HCT116 (cell line): Measurements from ENCODE around the gene SUN3. TPM values are rescaled to one million over a fixed set of nuclear protein-coding genes. Genes with fewer than 3 reads are reported as not detected.

Experiments
- ATAC-seq: fragments of 200-7000 bp; cut with Tn5 transposase; 2 replicates; pipeline ENCODE4 v1.9.1; 2020; ENCODE audit warnings: mild to moderate bottlenecking, moderate library complexity
- BruUV-seq: library from RNA; stranded (reverse); fragments of 400-500 nt; replicated peaks from 2 replicates; lab custom pipeline; 2021; lab: Mats Ljungman, UMichigan
- CTCF ChIA-PET: fragments of 300-600 bp; sonication (Branson Sonifier 250); formaldehyde crosslinking; loops from one replicate; lab custom pipeline; 2021; ENCODE audit warnings: antibody characterized with exemption; lab: Charles Lee
- POLR2A ChIA-PET: fragments of 300-600, 350-600 bp; sonication (Branson Sonifier 250); formaldehyde crosslinking; loops from one replicate; lab custom pipeline; 2021; ENCODE audit warnings: antibody characterized with exemption; lab: Charles Lee
- RAD21 ChIA-PET, 2 experiments: fragments of 300-600 bp; sonication (Branson Sonifier 250); formaldehyde crosslinking; loops; one replicate each; lab custom pipeline; 2023; ENCODE audit warnings: low total read pairs in 2 of 2; ENCODE audit not compliant: uncharacterized antibody in 2 of 2, unreplicated experiment in 2 of 2, low non-redundant PET in 1 of 2; lab: Charles Lee
- DNase-seq: peaks from one replicate; pipeline ENCODE4 v3.0.0-alpha.2; 2010; ENCODE audit warnings: low read depth, low spot score
- H2AFZ ChIP-seq: fragments of 200-600 bp; shearing (Covaris generic), sonication (generic); 2 replicates; pipeline ENCODE4 v1.6.1; 2017; ENCODE audit warnings: low read depth, mixed run types, mixed read lengths, antibody characterized with exemption, low read length; ENCODE audit not compliant: poor library complexity, severe bottlenecking
- H3K27ac ChIP-seq: 2 replicates; pipeline ENCODE4 v1.5.1; 2012; ENCODE audit warnings: low read depth, low read length
- H3K27me3 ChIP-seq: fragments of 200-600 bp; sonication (generic); 2 replicates; pipeline ENCODE4 v1.6.1; 2016; ENCODE audit warnings: mixed run types, low read length, mixed read lengths; ENCODE audit not compliant: insufficient read depth
- H3K36me3 ChIP-seq, 2 experiments: fragments of 200-500 bp in 1 of 2; fragments of 200-600 bp in 1 of 2; sonication (Bioruptor generic) in 1 of 2; sonication (generic) in 1 of 2; 2 replicates each; pipeline versions ENCODE4 v1.5.1 to v1.6.1; 2014 to 2016; ENCODE audit warnings: low read length in 2 of 2, inconsistent platforms in 1 of 2, mixed read lengths in 1 of 2, mixed run types in 1 of 2; ENCODE audit not compliant: insufficient read depth in 2 of 2, control insufficient read depth in 1 of 2
- H3K4me1 ChIP-seq, 2 experiments: fragments of 200-600 bp in 1 of 2; sonication (generic) in 1 of 2; 2 replicates each; pipeline versions ENCODE4 v1.5.1 to v1.6.1; 2012 to 2017; ENCODE audit warnings: low read length in 2 of 2, inconsistent platforms in 1 of 2, mild to moderate bottlenecking in 1 of 2, mixed read lengths in 1 of 2, mixed run types in 1 of 2, moderate library complexity in 1 of 2; ENCODE audit not compliant: insufficient read depth in 2 of 2, control insufficient read depth in 1 of 2
- H3K4me2 ChIP-seq: fragments of 200-600 bp; sonication (generic); 2 replicates; pipeline ENCODE4 v1.6.1; 2017; ENCODE audit warnings: mixed run types, low read length, mixed read lengths
- H3K4me3 ChIP-seq, 2 experiments: fragments of 200-600 bp in 1 of 2; sonication (generic) in 1 of 2; replicated peaks in 1 of 2; 2 replicates each; pipeline ENCODE4 v1.5.1; 2011 to 2016; ENCODE audit warnings: low read length in 2 of 2, control low read depth in 1 of 2, low read depth in 1 of 2, mild to moderate bottlenecking in 1 of 2, mixed read lengths in 1 of 2, mixed run types in 1 of 2
- H3K79me2 ChIP-seq: fragments of 200-600 bp; sonication (generic); 2 replicates; pipeline ENCODE4 v1.6.1; 2017; ENCODE audit warnings: mild to moderate bottlenecking, mixed run types, low read length, moderate library complexity, mixed read lengths; ENCODE audit not compliant: insufficient read depth
- H3K9ac ChIP-seq: fragments of 200-600 bp; sonication (generic); 2 replicates; pipeline ENCODE4 v1.6.1; 2016; ENCODE audit warnings: low read length, mixed read lengths
- H3K9me2 ChIP-seq: fragments of 200-600 bp; sonication (generic), shearing (Covaris generic); 2 replicates; pipeline ENCODE4 v1.6.1; 2017; ENCODE audit warnings: mixed run types, mild to moderate bottlenecking, moderate library complexity; ENCODE audit not compliant: insufficient read depth
- H3K9me3 ChIP-seq, 2 experiments: fragments of 200-500 bp in 1 of 2; fragments of 200-600 bp in 1 of 2; sonication (Bioruptor generic) in 1 of 2; sonication (generic) in 1 of 2; 2 replicates each; pipeline ENCODE4 v1.6.1; 2014 to 2017; ENCODE audit warnings: low read length in 2 of 2, mixed read lengths in 2 of 2, inconsistent platforms in 1 of 2, low read depth in 1 of 2, mild to moderate bottlenecking in 1 of 2, mixed run types in 1 of 2, moderate library complexity in 1 of 2; ENCODE audit not compliant: control insufficient read depth in 1 of 2, insufficient read depth in 1 of 2
- H4K20me1 ChIP-seq: fragments of 200-600 bp; sonication (generic), shearing (Covaris generic); 2 replicates; pipeline ENCODE4 v1.6.1; 2017; ENCODE audit warnings: mixed run types, mild to moderate bottlenecking, moderate library complexity; ENCODE audit not compliant: insufficient read depth
- ELF1 ChIP-seq: IDR thresholded peaks from 2 replicates; pipeline ENCODE4 v1.6.1; 2012; ENCODE audit warnings: low read depth, borderline replicate concordance
- EZH2phosphoT487 ChIP-seq: fragments of 200-600 bp; IDR thresholded peaks from 2 replicates; pipeline ENCODE4 v1.6.1; 2018; ENCODE audit warnings: antibody characterized with exemption, borderline replicate concordance
- RAD21 ChIP-seq: IDR thresholded peaks from 2 replicates; pipeline ENCODE4 v1.6.1; 2012; ENCODE audit warnings: low read depth, mild to moderate bottlenecking
- SP1 ChIP-seq: IDR thresholded peaks from 2 replicates; pipeline ENCODE4 v1.6.1; 2012; ENCODE audit warnings: low read depth
- ZNF274 ChIP-seq: fragments of 200-500 bp; sonication (Bioruptor generic); IDR thresholded peaks from 2 replicates; pipeline ENCODE4 v1.6.1; 2014; ENCODE audit warnings: mild to moderate bottlenecking, low read depth, low read length, inconsistent platforms
- intact Hi-C: fragments of 100-400 bp; cut with micrococcal nuclease; formaldehyde crosslinking; loops from 2 replicates; pipeline ENCODE4 v1.10.0; 2022
- total RNA-seq: library from RNA; stranded (reverse); gene quantifications from one replicate; pipeline ENCODE4 v1.2.1, GENCODE V29; 2021; ENCODE audit not compliant: unreplicated experiment
- TF ChIP-seq, protein P1 (sequence below), 3 experiments: fragments of 200-600 bp in 1 of 3; sonication (generic) in 1 of 3; IDR thresholded peaks in 2 of 3; conservative IDR thresholded peaks in 1 of 3; 2 replicates each; pipeline ENCODE4 v1.5.1; 2012 to 2017; ENCODE audit warnings: low read depth in 2 of 3, low read length in 2 of 3, antibody characterized with exemption in 1 of 3, borderline replicate concordance in 1 of 3, control low read depth in 1 of 3, mild to moderate bottlenecking in 1 of 3, mixed read lengths in 1 of 3, mixed run types in 1 of 3, moderate library complexity in 1 of 3; ENCODE audit not compliant: insufficient read depth in 1 of 3

The SUN3 gene
- total RNA-seq, 1 experiment from 2014 or later, result 4.5 TPM

DNA sequence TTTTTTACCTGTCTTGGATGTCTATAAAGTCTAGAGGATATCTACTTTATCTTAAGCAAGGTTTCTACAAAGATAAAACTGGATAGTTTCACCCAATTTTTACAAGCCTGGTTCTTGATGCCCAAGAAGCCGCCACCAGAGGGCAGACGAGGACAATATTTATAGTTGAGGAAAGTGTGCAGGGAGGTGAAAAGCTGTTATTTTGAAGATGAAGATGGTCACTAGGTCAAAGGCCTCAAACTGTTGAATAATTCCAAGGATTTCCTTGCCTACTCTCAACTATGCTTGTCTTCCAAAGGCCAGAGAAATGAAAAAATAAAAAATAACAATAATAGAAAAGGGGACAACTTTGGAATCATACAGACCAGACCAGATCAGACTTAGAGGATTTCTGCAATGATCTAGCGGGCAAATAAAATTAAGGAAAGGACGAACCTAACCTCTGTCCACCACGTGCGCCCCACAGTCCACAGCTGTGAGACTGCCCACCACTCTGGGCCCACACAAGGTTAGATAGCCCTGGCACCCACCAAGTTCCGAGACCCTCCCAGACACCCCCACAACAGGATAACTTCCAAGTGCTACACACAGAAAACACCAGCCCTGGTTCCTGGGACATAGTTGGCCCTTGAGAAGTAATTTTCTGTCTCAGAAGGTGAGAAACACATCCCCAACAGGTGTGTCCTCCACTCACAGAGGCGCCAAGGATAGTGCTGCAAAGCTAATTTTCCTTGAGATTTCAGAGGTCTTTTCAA lies 83.5 kb downstream of the SUN3 start:
- no peak for TF ChIP-seq ZNF274
- TF ChIP-seq ELF1, result no peak
- TF ChIP-seq, protein P1, sequence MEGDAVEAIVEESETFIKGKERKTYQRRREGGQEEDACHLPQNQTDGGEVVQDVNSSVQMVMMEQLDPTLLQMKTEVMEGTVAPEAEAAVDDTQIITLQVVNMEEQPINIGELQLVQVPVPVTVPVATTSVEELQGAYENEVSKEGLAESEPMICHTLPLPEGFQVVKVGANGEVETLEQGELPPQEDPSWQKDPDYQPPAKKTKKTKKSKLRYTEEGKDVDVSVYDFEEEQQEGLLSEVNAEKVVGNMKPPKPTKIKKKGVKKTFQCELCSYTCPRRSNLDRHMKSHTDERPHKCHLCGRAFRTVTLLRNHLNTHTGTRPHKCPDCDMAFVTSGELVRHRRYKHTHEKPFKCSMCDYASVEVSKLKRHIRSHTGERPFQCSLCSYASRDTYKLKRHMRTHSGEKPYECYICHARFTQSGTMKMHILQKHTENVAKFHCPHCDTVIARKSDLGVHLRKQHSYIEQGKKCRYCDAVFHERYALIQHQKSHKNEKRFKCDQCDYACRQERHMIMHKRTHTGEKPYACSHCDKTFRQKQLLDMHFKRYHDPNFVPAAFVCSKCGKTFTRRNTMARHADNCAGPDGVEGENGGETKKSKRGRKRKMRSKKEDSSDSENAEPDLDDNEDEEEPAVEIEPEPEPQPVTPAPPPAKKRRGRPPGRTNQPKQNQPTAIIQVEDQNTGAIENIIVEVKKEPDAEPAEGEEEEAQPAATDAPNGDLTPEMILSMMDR (IDR thresholded peaks at IDR 0.05 in 2 of 3, conservative IDR thresholded peaks at IDR 0.05 in 1 of 3; ENCODE audit: borderline replicate concordance in 1 of 3, insufficient read depth in 1 of 3, low read depth in 2 of 3, low read length in 2 of 3), result peak; percentile 66 to 87 (median 75); a peak in 5 of 6 replicates
- peak; percentile 88 for TF ChIP-seq RAD21
- no peak for TF ChIP-seq EZH2phosphoT487
- TF ChIP-seq SP1, result no peak
- H3K4me3 ChIP-seq, result no peak overlapping the region
- no peaks in the 10 kb centered on the region for H3K9me3 ChIP-seq
- H3K9ac ChIP-seq, result no peak overlapping the region
- H3K79me2 ChIP-seq, result no peaks in the 10 kb centered on the region
- H3K4me1 ChIP-seq, result peaks cover 0 to 9% of the 10 kb centered on the region in 2 experiments; a peak in 2 of 4 replicates
- POLR2A ChIA-PET, result interaction anchor here (1.0 kb wide), 1 partner anchor 165 kb away, joined by 3 read pairs; no protein-coding TSS in a partner anchor
- BruUV-seq, result no TSS peak
- no peaks in the 10 kb centered on the region for H3K9me2 ChIP-seq
- no peak overlapping the region for H3K4me2 ChIP-seq
- H2AFZ ChIP-seq, result no peak overlapping the region
- CTCF ChIA-PET, result interaction anchor here (0.5 to 2.3 kb wide), 12 partner anchors 18 to 679 kb away, joined by 3 to 34 read pairs (median 4); no protein-coding TSS in a partner anchor
- no peak overlapping the region for H3K27ac ChIP-seq
- no peaks in the 10 kb centered on the region for H3K27me3 ChIP-seq
- intact Hi-C loops, result loop anchor here (1.0 to 10.0 kb wide), 4 partner anchors 165 to 1909 kb away; no protein-coding TSS in a partner anchor
- RAD21 ChIA-PET, result interaction anchor here (1.4 to 2.3 kb wide), 5 partner anchors 165 to 679 kb away, joined by 3 to 14 read pairs (median 7); no protein-coding TSS in a partner anchor
- peak; percentile 84 for ATAC-seq
- H3K36me3 ChIP-seq, result no peaks in the 10 kb centered on the region
- DNase-seq, result peak; percentile 51
- H4K20me1 ChIP-seq, result no peaks in the 10 kb centered on the region
